Measurements from ENCODE around the gene TSHZ2.

DNA sequence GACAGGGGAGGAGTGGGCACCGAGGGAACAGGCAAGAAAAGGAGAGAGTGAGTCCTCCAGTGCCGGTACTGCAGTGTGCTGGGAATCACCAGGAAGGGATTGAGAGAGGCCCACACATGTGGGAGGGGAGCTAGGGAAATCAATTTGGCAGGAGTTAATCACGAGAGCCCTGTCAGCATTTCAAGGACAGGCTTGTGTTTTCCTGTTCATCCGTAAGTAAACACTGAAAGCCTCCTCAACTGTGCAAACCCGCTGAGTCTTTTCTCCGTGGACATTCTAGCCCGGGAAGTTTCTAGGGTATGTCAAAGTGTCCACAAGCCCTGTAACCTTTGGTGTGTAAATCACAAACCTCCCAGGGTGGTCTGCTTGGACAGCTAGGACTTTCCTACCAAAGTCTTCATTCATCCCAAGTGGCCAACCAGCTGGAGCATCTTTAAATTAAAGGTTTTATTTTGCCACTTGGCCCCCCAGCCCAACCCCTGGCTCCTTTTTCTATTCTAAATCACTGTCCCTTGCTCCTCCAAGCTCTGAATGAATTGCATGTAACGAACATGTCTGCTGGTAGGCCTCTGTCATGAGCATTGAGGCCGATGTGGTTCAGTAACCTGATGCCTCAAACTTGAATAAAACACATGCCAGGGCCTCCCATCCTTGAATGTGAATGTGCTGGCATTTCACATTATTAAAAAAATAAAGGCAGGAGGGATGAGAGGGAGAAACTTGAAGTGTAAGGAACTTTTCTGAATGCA is 472.4 kb downstream of the TSHZ2 start:
- TF ChIP-seq POLR2A (IDR thresholded peaks at IDR 0.05): no peak
- no peak for TF ChIP-seq CTCF (IDR thresholded peaks at IDR 0.05)
